Fibroblast of the aortic adventitia (primary cell): Measurements from ENCODE around the gene NFIA. TPM values are rescaled to one million over a fixed set of nuclear protein-coding genes. Genes with fewer than 3 reads are reported as not detected.

Experiments used
- DNase-seq: peaks from one replicate; pipeline ENCODE4 v3.0.0-alpha.2; 2010; ENCODE audit warnings: low read depth
- H3K4me3 ChIP-seq: 2 replicates; pipeline ENCODE4 v1.5.1; 2011; ENCODE audit warnings: low read depth, mild to moderate bottlenecking, control low read depth, low read length, moderate library complexity
- CTCF ChIP-seq: IDR thresholded peaks from 2 replicates; pipeline ENCODE4 v1.5.1; 2011; ENCODE audit warnings: mild to moderate bottlenecking, low read length, control low read depth, inconsistent platforms; ENCODE audit not compliant: insufficient read depth
- total RNA-seq: library from RNA; depleted of rRNA; stranded (reverse); fragments of >200 nt; gene quantifications from 2 replicates; pipeline ENCODE4 v1.2.3, GENCODE V29; 2012; ENCODE audit warnings: low replicate concordance

The NFIA gene
- total RNA-seq, 1 donor = 32.0 TPM

- no peak for TF ChIP-seq CTCF
- no peak overlapping the region for H3K4me3 ChIP-seq
- DNase-seq = peak; percentile 86
Measured at GRCh38 chr1:61504852-61505390, 422.6 kb downstream of the NFIA start.

DNA sequence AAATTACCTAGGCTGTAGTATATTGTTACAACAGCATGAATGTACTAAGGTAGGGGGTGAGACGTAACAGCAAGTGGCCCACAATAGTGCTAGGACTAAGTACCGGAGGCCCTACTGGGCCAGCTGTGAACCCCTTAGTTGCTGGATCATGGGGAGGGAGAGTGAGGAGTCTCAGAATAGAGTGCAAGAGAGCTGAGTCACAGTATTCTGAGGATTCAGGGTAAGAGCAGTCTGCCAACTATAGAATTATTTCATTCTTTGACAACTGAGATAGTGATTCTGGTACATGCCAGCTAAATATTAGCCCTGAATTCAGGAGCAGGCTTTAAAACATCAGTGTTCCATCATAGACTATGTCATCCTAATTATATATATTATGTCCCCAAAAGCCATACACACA lies 423.9 kb downstream of the NFIA start:
- H3K4me3 ChIP-seq = no peak overlapping the region
- DNase-seq = peak; percentile 77
- no peak for TF ChIP-seq CTCF

DNA sequence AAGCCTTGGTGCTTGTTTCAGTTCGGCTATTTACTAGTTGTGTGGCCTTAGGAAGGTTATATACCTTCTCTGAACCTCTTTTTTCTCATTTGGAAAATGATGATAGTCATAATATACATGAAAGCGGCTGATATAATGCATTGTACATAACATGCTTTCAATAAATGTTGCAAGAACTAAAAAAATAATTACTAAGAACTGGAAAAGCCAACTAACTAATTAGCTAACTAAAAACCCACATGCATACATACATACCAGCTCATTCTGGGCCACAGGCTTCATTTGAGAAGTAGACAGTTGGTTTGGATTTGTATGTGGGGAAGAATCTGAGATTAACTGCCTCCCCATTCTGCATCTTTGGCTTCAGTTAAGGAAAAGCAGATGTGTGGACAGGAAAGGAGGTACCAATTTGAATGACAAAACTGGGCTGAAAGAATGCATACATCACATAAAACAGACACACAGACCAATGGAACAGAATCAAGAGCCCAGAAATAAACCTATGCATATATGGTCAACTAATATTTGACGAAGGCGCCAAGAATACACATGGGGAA lies 424.7 kb downstream of the NFIA start:
- no peak for TF ChIP-seq CTCF
- H3K4me3 ChIP-seq = no peak overlapping the region
- peak; percentile 28 for DNase-seq
